Stimulated activated CD4-positive, alpha-beta T cell treated with anti-CD3 and anti-CD28 coated beads, Interleukin-4, amount 100 ng/mL, for 1 hour (primary cell): ENCODE measurements around the gene EYA4.

ENCODE experiments used
- DNase-seq: peaks from one replicate; pipeline ENCODE4 v3.0.0-alpha.2; 2020

EYA4 gene

DNA sequence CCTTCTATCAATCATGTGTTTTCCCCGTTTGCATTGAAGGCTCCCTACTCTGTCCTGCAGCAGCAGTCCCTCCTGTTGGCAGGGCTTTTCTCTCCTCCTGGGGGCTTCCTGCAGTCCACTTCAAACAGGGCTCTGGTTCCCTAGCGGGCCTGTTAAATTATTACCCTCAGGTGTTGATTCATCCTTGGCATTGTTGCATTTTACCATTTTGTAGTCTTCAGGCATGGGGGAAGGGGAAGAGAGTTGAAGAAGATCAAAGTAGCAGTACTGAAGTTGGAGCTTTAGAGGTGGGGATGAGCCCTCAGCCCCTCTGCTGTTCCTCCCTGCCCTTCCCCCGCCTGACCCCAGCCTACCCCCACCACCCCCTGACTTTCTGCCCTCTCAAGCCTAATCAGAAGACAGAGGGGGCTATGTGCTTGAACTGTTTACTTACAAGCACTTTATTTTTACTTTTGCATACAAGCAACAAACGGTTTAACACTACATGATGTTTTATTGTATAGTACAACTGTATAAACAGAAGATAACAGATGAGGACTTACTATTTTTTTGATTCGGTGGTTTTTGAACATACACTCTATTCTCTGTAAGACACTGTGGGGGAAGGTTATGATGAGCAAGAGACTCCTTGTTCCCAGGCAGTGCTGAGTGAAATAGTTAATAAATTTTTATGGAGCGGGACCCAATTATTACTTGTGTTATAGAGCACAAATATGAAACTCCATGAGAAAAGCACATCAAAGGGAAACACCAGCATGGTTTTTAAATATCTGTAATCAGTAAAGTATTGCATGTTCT is 169.7 kb downstream of the EYA4 start:
- DNase-seq: no peak

DNA sequence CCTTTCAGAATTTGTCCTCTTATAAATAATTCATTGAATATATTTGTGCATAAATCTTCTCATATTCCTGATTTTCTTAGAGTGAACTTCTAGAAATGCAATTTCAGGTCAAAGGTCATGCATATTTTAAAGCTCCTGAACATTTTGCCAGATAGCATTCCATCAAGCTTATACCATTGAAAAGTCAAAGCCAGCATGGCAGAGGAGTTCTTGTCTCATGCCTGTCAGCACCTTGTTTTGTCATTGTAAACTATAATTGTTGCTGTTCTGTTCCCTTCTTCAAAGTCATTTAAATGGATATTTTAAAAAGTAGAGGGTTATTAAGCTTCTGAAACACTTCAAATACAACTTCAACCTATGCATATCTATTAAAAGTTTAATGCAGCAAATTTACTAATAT is 170.6 kb downstream of the EYA4 start:
- DNase-seq: no peak

DNA sequence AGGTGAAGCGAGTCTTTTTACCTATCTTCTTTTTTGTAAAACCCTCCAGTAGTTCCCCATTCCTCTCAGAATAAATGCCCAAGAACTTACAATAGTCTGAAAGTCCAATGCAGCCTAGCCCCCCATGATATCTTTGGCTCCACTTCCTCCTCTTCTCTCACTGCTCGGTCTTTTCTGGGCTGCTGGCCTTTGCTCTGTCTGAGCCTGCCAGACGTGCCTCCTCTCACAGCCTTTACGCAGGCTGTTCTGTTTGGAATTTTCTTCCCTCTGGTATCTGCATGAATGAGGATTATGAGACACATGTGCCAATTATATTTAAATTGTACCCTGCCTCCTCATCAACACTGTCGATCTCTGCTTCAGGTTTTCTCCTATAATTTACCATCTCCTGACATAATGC is 174.1 kb downstream of the EYA4 start:
- no peak for DNase-seq

DNA sequence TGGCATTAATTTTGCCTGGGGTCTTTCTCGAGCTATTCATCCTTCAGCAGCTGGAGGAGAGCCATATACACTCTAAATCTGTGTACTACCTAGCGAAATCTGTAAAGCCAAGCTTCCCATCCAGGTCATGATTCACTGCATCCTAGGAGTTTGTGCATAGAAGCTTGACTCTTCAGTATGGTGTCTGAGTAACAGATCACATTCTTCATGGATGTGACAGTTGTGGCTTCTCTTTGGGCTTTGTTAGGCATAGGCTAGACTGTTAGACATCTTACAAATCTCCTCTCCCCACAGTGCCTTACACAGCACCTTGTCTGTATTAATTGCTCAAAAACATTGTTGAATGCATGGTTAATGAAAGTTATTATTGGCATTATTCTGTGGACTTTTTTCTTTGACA is 177.0 kb downstream of the EYA4 start:
- DNase-seq: no peak

DNA sequence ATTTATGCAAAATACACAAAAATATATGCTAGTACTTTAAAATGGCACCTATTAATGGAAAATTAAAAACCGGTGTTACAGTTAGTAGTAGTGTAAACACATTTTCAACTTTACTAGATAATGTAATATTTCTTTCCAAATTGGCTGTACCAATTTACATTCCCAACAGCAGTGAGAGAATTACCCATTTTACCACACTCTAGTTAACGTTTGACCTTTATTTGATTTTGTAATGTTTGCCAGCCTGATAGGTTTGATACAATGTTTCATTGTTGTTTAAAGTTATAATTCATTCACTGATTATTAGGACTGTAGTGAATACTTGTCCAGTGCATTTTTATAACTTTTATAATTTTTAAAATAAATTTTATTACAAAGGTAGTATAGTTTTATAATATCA is 182.1 kb downstream of the EYA4 start:
- no peak for DNase-seq

DNA sequence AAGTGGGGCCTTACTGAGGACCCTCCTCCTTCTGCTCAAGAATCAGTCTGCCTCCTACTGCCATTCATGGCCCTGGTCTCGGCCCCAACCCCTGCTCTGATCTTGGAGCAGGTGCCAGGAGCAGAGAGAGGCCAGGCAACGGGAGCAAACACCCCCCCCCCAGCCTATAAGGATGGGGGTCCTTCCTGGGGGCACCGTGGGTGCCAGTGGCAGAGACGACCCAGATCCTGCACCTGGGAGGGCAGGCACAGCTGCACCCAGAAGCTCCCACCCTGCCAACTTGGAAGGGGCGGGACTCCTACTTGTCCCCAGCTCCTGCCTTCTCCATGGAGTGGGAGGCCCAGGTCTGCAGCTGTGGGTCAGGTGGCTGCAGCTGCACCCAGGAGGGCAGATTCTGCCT is 183.2 kb downstream of the EYA4 start:
- no peak for DNase-seq

DNA sequence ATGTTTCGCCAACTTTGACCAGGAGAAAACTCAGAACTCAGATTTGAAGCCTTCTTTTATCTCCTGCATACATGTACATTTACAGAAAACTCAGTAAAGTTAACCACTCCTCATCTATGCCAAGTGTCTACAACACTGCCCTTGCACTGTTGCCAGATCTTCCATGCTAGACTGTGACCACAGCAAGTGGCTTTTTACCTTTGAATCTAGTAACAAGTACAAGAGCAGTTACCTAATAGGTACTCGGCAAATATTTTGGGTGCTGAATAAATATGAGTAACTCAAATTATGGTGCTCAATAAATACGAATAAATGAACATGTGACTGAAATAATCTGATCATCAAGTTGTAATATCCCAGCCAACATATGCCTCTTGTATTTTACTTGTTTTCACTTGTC is 184.9 kb downstream of the EYA4 start:
- no peak for DNase-seq

DNA sequence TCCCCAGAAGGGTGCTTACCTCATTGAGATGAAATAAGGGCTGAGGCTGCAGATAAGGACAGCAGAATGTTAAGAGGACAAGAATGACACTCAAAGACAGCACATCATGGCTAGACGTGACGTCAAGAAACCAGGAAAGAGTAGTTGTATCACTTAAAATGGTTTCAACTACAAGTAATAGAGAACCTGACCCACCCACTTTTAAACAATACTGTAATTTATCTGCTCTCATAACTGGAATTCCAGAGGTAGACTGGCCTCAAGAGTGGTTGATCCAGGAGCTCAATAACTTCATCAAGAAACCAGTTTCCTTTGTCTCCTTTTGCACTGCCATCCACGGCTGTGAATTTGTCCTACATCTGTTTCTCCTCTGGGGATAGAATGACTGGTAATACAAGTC is 187.1 kb downstream of the EYA4 start:
- no peak for DNase-seq

DNA sequence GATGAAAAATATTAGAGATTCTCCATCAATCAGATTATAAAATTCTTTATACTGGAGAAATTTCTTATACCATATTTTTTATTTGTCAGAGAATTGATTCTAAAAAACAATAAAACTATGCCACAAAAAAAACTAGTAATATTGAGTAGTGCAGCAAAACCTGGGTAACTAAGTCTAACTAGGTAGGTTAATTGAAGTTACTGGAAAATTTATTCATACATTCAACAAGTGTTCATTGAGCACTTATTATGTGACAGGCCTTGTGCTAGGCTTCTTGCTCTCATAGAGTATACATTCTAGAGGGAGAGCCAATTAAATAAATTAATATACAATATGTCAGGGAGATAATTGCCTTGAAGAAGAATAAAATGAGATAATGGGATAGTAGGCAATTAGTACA is 189.4 kb downstream of the EYA4 start:
- DNase-seq: no peak

DNA sequence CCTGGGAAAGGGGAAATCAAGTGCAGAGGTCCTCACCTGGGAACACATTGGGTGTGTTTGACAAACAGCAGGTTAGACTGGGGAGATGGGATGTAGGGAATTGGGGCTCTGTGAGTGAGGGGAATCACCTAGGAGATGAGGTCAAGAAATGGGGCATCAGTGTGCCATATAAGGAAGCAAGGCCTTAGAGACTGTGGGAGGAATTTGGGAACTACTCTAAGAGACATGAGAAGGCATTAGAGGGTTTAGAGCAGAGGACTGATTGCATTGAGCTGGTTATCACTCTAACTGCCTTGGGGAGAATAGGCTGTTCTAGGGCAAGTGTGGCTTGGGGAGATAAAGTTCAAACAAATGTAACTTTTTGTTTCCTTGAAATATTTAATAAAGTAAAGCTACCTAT is 189.9 kb downstream of the EYA4 start:
- DNase-seq: no peak

DNA sequence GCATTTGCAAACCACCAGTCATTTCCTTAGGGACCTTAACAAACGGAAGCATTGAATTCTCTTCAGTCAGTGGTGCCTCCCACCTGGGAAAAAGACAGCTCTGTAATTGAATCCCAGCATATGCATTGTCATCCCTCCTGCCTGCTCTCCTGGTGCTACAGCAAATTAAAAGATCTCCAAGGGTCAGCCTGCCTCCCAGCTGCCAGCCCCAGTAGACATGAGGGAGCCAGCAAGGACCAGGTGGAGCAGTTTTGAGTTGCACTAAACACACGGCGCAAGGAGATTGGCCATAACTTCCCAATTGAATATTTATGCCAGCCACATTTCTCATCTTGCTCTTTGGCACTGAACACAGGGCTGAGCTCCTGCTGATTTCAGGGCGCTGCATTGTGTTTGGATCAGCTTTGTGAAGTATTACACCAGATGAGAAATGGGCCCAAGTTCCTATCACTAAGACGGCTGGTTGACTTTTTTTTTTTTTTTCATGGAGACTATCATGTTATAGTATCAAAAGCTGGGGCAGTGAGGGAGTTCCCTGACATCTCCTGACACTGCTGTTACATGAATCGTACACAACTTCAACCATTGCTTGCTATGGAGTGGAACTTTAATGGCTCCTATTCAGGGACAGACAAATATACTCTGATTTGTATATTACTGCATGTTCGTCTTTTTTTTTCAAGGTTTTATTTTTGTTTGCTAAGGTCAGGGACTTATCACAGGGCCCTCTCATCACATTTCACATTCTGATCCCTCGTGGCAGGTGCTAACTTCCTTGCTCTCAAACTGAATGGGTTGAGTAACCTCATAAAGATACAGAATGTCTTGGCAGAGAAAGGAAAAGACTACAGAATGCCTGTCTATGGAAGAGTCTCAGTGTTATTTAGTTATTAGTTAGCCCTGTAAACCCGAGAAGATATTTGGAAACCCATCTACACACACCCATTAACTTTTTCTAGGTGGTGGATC is 191.1 kb downstream of the EYA4 start:
- DNase-seq: no peak

DNA sequence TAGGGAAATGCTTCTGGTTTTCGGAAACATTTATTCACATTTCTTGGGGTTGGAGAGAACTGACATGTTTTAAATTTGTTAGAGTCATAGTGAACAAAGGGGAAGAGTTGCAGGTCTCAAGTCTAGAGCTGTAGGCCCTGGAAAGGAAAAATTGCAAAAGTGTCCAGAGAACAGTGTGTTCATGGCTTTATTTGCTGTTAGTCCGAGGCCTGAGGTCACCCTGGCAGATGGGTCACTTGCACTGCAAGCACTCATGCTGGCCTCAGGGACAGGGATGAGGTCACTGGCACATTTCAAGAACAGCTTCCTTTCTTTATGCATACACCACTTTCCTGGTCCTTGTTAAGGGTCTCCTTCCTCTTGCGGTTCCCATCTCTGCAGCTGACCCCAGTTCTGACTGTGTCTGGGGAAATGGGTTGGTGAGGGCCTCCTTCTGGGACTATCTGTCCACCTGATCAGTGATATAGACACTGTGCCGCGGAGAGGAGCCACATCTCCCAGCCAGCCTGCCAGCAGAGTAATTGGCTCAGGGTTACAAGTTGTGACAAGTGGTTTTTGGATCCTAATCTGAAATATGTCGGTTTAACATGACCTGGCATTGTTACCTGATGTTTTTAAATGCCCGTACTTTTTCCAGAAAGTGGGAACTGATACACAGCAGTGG is 194.0 kb downstream of the EYA4 start:
- no peak for DNase-seq

DNA sequence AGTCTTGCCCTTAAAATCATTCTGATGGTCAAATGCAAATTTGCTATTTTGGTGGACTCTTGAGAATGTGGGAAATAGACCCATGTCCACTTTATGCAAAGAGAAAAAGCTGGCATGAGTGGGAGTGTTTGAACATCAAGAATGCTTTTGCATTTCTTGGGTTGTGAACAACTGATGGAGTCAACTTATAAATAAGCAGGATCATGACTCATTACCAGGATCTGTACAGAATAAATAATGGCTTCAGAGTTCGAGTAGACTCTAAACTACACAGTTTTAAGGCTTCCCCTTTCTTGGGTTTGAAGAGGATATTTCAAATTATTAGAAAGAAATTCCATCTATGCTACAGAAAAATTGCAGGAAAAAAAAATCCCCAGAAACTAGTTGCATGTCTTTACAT is 195.5 kb downstream of the EYA4 start:
- no peak for DNase-seq

DNA sequence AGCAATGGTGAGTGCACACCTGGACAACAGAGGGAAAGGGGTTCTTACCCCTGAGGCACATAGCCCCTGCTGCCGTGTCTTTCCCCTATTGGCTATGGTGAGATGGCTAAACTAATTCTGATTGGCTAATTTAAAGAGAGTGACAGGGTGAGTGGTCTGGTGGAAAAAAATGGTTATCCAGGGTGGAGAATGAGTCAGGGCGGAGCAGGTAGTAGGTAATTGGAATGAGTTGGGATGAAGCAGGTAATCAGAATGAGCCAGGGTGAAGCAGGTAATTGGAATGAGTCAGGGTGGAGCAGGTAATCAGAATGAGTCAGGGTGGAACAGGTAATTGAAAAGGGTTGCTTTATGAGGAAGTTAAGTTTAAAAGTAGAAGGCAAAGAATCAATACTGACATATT is 200.3 kb downstream of the EYA4 start:
- no peak for DNase-seq

DNA sequence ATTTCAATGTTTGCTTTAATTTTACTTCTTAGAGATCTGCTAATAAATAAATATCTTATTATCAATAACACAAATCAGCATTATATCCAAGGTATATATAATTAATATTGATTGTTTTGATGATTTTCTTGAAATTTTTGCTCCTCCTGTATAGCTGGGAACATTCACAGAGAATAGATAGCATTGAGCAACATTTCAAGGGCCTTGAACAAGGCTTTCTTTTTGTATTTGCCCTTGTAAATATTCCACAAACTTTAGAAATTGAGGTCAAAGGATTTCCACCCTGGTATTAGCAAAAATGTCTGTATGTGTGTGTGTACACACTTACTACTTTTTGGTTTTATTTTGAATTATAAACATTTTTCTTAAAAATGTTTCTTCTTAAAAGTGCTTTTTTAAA is 205.6 kb downstream of the EYA4 start:
- no peak for DNase-seq

DNA sequence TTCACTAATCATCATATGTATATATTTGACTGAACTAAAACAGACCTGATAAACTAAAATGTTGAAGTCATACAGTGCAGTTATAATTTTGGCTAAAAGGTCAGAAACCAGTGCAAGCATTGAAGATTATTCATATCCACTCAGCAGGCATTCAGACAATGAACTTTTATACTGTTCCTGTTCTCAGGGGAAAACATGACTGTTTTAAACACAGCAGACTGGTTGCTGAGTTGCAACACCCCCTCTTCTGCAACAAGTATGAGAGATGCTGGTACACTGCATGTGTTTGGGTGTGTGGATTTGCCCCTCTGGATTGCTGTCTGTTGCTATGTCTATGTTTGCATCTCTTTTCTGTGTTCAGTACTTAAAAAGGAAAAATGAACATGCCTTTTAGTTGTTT is 206.8 kb downstream of the EYA4 start:
- DNase-seq: no peak

DNA sequence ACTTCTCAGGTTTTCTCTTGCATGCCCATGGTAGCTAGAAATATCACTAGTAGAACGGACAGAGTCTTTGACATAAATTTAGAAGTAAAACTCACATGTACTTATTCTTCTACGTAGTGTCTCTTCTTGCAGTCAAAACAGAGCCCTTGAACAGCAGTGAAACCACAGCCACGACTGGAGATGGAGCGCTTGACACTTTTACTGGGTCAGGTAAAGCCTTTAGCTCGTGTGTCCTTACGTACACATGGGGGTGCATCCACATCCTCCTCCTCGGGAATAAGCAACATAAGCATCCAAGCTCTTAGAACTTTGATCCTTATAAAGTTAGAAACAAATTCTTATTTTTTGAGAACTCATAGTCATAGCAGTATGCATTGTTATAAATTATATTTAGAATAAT is 215.3 kb downstream of the EYA4 start:
- no peak for DNase-seq

DNA sequence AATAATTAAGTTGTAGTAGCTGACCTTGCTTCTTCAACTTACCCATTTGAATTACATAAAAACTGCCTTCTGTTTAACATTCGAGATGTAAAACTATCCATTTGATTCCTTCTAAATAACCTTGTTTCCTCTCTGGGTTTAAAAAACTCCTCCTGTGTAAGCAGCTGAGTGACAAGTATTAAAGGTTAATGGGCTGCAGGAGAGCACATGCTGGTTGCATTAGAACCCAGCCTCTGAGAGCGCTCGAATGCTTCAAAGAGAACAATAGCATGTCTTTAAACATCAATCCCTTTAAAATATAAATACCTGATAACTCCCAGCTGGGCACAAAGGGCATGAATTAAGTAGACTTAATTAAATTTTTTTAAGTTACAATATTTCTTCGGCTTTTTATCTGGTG is 215.8 kb downstream of the EYA4 start:
- no peak for DNase-seq

DNA sequence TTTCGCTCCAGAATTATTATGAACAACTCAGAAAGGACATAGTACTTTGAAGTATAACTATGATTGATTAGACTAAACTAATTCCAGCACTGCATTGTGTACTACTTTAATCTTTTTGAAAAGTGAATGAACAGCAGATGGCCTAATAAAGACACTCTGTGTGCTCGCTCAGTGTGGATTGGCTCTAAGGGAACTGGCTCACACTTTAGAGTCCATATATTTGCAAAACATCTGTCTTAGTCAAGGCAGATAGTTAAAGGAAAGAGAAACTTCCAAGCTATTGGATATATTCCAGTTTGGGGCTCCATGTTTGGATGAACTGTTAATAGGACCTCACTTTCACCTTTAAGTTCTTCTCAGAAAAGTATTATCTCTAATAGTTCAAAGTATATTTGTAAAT is 218.9 kb downstream of the EYA4 start:
- DNase-seq: no peak

DNA sequence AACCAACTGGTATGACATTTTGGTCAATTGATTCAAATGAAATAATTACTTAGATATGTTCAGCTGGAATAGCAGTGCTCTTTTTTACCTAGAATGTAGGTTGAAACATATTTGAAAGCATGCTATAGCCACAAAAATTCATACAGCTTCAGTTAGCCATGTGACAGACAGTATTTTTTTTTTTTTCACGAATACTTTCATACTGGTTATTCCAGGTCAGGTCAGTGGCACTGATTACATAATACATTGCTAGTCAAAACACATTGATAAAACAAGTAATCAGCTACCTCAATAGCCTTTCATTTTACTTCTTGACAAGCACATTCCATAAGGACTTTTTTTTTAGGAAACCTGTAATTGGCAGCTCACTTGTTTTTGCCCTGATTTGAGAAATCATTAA is 222.6 kb downstream of the EYA4 start:
- DNase-seq: no peak

DNA sequence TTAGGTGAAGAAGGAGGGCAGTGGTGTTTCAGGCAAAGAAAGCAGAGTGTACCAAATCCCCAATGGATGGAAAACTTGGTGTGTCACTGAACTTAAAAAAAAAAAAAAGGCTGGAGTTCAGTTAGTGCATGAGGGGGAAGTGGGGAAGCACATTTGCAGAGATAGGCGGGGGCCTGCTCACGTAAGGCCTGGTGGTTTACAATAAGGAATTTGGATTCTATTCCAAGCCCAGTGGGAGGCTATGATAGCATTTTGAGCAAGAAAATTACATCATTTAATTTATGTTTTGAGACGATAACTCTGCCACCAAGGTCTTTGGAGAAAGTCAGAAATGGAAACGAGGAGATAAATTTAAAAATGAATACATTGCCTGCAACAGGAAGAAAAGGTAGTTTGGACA is 225.5 kb downstream of the EYA4 start:
- no peak for DNase-seq

DNA sequence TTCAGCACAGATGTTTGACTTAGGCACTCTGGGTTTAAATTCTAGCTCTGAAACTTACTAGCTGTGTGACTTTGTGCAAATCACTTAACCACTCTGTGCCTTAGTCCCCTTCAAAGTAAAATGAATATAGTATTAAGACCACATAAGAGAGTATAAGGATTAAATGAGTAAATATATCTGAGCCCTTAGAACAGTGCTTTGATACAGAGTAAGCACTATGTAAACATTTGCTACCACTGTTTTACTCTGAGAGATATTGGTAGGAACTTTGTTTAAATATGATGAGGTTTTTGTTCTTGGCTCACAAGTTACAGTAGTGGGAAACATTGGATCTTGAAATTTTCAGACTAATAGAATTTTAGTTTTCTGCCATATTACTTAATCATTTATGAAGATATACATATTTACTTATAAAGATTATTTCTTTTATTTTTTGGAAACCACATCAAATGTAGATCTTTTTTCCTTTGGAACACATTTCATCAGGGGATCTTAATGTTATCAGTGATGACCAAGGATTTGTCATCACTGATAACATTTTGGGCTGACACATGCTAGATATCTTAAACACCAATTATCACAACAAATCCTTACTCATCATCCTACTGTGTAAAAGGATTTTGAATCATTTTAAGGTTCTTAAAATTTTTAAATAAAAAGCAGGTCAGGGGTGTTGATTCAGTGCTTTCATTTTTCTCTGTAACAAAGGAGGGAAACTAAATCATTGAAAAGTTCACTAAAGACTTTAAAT is 226.2 kb downstream of the EYA4 start:
- DNase-seq: no peak

DNA sequence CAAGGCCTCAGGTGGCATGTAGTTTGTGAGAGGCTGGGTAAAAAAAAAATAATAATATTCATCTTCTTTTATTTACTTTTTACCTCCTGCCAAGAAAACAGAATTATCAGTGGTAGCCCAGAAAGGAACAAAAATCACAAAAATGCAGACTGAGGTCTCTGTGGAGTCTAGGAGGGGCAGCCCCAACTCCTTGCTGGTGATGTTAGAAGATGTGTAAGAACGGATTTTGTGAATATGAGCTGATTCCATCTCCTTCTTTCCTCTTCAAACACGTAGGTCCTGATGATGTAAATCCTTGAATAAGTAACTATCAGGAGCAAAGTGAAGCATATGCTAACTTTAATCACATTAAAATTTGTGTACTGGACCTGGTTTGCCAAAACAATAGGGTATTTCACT is 226.8 kb downstream of the EYA4 start:
- DNase-seq: no peak
